Stimulated activated CD8-positive, alpha-beta memory T cell treated with anti-CD3 and anti-CD28 coated beads, Interleukin-15, amount 100 ng/mL, for 4 hours (primary cell): ENCODE measurements around the gene MTMR11.
A peak's percentile ranks its signal among the peaks of the same experiment; 100 is the strongest.
"Not testable (repeated sequence)": the region's sequence is repeated elsewhere in the genome, so short reads cannot be mapped to it uniquely, and the experiment has no call there.

Experiments used
- DNase-seq, 2 donors: peaks; one replicate each; pipeline ENCODE4 v3.0.0-alpha.2; 2020; ENCODE audit warnings: low read depth in 2 of 2

The MTMR11 gene

DNA sequence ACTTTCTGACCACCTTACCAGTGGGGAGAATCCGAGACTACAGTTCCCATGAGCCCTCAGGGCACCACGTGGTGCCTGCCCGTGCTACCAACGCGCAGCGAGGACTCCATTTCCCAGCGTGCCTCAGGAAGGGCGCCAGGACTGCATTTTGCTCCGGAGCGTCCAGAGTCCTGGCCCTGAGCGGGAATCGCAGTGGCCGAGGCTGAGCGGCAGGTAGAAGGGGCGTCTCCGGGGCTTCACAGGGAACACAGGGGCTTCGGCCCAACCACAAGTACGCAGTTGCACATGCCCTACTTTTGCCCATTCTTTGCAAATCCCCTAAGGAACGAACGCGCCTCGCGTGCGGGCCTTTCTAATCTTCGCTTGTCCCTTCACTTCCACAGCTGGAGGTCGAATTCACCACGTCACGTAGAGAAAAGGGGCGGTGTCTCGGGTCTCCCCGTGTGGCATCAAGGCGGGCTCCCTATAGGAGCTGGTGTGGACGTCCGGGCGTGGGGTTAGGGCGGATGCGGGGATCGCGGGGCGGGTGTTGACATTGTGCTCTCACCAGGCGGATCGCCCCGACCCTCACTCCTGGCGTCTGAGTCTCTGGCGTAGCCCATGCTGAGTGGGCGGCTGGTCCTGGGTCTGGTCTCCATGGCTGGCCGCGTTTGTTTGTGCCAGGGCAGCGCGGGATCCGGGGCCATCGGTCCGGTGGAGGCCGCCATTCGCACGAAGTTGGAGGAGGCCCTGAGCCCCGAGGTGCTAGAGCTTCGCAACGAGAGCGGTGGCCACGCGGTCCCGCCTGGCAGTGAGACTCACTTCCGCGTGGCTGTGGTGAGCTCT lies 37.0 kb downstream of the MTMR11 start, which contains the start of gene BOLA1:
TSS of gene BOLA1 (plus strand) at position 109 of the 825 bp plus-strand sequence. CDS start at position 601, 492 bp downstream.
- peak; percentile 67 to 76 for DNase-seq

DNA sequence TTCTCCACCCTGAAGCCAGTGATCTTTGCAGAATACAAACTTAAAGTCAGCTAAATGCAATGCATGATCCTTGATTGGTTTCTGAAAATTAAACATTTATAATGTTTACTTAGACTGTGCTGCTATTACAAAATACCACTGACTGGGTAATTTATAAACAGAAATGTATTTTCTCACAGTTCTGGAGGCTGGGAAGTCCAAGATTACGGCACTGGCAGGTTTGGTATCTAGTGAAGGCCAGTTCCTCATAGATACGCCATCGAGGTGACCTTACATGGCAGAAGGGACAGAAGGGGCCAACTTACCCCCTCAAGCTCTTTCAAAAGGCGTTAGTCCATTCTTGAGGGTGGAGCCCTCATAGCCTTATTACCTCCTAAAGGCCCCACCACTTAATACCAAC lies 40.1 kb downstream of the MTMR11 start:
- DNase-seq = no peak

DNA sequence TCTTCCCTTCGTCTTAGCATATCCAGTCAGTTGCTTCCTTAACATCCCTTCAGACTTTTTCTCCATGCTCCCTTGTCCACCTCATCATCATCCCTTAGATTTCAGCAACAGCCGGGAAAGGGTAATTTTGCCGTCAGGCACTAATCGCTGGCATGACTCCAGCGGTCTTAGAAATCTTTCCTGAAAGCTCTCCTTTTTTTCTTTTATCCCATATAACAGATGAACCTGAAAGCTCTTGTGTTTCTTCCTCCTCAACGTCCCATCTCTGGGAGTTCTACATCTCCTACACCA lies 47.7 kb downstream of the MTMR11 start:
- DNase-seq = no peak

DNA sequence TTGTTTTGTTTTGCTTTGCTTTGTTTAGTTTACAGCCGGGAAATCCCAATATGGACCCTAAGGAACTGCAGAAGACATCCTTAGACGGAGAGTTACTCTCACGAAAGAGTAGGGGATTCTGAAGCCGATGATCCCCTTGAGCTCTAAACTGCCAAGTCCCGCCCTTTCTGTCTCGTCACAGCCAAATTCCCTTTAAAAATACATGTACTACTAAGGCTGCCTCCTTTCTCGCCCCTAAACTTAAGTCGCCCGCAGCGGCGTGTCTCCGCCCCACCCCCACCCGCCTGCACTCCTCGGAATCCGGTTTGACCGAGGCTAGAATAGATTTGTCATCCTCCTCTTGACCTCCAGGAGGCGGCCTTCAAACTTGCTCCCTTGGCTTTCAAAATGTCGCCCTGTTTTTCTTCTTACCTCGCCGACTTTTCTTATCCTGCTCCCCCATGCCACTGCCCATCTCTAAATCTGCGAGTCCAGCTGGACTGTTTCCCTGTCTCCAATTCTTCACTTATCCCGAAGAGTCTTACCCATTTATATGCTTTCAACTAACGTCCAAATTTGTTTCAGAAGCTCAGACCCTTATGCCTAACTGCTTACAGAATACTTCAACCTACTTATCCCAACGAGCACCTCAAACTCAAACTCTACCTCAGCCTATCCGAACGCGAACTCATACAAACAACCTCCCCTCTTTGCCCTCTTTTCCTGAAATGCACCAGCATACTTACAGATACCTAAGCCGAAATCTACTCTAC lies 48.3 kb downstream of the MTMR11 start:
- DNase-seq = peak; percentile 46 to 48

DNA sequence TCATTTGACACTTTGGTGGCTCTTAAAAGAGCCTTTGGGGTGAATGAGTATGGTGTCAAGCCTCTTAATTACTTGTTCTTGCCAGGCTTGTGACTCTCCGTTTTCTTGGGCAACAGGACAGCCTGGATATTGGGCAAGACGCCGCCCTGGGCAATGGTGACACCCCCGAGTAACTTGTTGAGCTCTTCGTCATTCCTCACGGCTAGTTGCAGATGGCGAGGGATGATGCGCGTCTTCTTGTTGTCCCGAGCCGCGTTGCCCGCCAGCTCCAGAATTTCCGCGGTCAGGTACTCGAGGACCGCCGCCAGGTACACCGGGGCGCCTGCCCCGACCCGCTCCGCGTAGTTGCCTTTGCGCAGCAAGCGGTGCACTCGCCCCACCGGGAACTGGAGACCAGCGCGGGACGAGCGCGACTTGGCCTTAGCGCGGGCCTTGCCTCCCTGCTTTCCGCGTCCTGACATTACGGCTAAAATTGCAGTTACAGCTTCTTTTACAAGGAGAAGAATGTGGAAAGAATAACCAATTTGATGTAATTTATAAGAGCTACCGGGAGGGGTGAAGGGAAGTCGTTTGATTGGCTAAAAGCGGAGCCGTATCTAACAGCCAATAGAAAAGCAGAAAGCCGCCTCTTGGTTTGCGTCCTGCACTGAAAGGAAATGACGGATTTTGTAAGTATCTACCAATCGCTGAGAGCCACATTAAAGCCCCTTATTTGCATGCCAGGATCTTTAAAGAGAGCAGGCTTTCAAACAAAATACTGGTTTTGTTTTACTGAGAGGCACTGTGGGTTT lies 49.0 kb downstream of the MTMR11 start:
- peak; percentile 36 to 60 for DNase-seq

DNA sequence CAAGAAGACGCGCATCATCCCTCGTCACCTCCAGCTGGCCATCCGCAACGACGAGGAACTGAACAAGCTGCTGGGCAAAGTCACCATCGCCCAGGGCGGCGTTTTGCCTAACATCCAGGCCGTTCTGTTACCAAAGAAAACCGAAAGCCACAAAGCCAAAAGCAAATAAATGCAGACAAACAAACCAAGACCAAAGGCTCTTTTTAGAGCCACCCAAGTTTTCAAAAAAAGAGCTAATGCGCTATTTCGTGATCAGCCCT lies 49.6 kb downstream of the MTMR11 start:
- not testable (repeated sequence) for DNase-seq

DNA sequence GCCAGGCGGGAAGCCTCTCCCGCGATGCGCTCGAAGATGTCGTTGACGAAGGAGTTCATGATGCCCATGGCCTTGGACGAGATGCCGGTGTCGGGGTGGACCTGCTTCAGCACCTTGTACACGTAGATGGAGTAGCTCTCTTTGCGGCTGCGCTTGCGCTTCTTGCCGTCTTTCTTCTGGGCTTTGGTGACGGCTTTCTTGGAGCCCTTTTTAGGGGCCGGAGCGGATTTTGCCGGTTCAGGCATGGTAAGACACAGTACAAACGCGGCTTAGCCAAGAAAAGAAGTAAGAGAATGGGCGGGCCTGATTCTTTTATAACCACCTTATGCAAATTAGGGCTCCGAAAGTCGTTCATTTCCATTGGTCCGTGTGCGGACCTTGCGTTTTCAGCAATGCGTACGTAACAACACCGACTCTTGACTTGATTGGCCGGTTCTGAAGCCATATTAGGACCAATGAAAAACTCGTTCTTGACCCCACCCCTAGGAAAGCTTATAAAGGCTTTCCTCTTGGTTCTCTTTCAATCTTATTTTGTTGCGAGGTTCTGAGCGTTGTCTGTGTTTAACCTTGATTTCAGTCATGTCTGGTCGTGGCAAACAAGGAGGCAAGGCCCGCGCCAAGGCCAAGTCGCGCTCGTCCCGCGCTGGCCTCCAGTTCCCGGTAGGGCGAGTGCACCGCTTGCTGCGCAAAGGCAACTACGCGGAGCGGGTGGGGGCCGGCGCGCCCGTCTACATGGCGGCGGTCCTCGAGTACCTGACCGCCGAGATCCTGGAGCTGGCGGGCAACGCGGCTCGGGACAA lies 50.1 kb downstream of the MTMR11 start:
- peak; percentile 47 to 78 for DNase-seq

DNA sequence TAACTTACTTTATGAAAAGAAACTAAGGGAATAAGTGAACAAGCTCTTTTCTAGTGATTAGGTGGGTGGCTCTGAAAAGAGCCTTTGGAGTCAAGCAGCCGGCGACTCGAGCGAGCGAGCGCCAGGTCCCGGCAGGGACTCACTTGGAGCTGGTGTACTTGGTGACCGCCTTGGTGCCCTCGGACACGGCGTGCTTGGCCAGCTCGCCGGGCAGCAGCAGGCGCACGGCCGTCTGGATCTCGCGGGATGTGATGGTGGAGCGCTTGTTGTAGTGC lies 50.6 kb downstream of the MTMR11 start:
- DNase-seq = not testable (repeated sequence)

DNA sequence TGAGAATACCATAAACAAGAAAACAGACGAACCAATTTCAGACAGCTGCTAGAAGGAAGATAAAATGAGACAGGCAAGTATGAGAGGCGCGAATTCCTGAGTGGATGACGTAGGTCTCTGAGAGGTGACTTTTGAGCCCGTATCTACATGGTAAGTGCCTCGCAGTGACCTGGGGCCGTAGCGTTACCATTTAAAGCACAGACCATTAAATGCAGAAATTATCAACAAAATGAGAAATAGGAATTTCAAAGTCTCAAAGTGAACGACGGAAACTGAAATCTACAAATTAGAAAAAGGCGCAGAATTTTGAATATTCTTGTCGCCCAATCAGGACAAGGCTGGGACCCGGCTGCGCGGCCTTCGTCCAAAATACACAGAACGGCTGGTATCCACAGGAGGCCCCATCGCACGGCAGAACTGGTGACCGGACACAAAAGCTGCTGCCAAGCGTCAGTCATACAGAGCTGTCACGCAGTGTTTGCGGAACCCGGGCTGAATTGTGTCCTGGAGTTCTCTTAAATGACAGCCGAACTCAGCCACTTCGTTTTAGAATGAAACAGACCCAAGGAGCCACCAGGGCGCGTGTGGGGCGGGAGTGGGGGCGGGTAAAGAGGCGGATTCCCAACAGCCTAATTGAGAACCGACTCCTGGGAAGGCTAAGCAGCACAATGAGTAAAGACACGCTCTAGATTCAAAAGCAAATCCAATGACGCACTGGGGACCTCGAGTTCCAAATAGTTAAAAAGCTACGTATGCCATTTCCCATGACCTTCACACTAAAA lies 51.1 kb downstream of the MTMR11 start:
- peak in 1 of 2 donors; percentile 28 for DNase-seq

DNA sequence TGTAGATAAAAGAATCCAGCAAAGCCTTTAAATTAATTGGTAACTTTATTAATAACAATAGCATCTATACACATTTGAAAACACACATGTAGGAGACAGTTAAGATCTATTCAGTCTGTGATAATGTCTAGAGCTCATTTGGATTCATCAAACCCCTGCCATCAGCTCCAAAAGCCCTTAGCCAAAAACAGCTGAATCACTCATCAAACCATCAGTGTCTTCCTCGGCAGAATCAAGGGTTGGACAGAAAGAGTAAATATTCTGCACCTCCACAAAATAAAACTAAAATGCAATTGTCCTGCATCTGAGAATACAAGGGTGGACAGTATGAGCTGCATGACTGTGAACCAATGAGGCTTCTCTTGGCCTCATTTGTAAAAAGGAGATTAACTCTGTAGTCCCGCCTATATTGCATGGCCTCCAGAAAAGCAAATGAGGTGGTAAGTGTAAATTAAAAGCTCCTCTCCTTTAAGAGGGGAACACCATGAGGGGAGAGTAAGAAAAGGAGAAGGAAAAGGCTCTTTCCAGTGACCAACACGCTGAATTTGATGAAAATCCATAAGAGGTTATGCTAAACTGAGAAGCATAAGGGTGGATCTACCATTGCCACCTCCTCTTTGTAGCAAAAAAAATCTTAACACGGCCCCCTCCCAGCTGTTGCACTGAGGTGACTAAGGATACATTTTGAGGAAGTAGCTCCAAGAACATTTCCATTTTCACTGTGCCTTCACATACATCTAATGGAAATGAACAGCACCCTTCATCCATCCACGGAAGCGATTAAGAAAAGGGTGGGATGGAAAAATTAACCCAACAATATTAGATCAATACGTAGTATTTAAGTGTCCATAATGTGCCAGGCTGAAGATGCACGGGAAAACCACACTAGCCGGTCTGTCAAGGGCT lies 52.0 kb downstream of the MTMR11 start:
- DNase-seq = no peak

DNA sequence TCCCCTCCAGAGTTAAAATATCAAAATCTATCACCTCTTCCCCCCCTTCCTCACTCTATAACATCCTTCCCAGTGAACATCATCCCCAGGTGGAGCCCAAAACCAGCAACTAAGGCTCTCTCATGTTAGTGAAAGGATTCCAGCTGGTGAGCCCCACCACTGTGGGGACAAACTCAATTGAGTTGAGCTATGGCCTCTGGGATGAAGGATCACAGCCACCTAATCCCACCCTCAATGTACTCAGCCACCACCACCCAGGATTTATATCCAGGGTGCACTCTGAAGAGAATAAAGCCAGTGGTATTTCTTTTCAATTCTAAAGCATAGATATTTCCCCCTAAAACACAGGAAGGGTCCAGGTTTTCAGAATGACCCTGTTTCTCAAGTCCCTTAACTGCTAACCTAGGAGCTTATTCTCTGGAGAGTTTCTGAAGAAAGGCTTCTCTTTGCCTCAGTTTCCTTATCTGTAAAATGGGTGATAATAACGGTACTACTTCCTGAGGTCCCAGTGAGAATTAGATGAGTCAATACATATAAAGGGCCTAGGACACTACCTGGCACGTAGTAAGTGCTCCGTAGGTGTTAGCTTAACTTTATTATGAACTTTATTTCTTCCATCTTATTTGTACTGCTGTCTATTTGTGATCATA lies 53.0 kb downstream of the MTMR11 start:
- DNase-seq = no peak

DNA sequence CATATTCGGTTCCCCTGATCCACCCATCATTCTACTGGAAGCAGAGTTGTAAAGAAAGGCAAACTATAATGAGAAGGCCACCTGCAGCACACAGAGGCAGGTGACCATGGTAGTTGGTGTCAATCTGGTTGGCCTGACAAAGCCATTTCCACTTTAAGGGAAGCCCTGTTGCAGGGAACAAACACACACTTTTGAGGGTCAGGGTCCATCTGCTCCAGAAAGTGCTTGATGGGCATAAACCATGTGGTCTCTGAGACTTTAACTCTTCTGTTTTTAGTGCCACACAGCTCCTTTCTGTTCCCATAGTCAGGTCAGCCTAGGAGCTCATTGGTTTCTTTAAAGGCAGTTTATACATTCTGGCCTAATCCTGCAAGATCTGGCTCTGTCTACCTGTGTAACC lies 54.8 kb downstream of the MTMR11 start:
- no peak for DNase-seq

DNA sequence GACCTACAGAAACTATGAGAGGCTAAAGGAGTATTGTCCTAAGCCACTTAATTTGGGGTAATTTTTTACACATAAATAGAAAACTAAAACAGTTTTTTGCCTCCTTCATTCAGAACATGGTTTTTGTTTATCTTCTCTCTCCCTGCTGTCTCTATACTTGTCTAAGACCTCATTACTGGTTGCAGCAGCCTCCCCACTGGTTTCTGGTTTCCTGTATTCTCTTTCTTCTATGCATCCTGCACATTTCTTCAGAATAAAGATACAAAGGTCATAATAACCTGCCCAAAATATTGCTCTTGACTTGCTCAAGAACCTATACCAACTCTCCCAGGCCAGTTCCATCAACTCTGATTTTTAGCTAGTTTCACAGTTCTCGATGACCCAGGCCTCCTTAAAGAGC lies 57.1 kb downstream of the MTMR11 start:
- DNase-seq = no peak
